Endothelial cell (in vitro differentiated cells): ENCODE measurements around the gene MRPS34. TPM values are rescaled to one million over a fixed set of nuclear protein-coding genes. Genes with fewer than 3 reads are reported as not detected.

Experiments
- DNase-seq: peaks from one replicate; pipeline ENCODE4 v3.0.0; 2021; ENCODE audit warnings: low spot score
- H3K27ac Mint-ChIP-seq: one replicate; pipeline ENCODE4 v1.8.0; 2021; ENCODE audit warnings: mixed read lengths, inconsistent platforms; ENCODE audit not compliant: unreplicated experiment
- H3K27me3 Mint-ChIP-seq: one replicate; pipeline ENCODE4 v1.8.0; 2021; ENCODE audit warnings: mild to moderate bottlenecking, moderate library complexity, mixed read lengths, inconsistent platforms; ENCODE audit not compliant: unreplicated experiment
- H3K36me3 Mint-ChIP-seq: one replicate; pipeline ENCODE4 v1.8.0; 2021; ENCODE audit warnings: mild to moderate bottlenecking, low read depth, mixed read lengths, inconsistent platforms; ENCODE audit not compliant: unreplicated experiment
- H3K4me1 Mint-ChIP-seq: one replicate; pipeline ENCODE4 v1.8.0; 2021; ENCODE audit warnings: mild to moderate bottlenecking, mixed read lengths, inconsistent platforms; ENCODE audit not compliant: unreplicated experiment
- H3K4me3 Mint-ChIP-seq: one replicate; pipeline ENCODE4 v1.8.0; 2021; ENCODE audit warnings: mild to moderate bottlenecking, mixed read lengths, inconsistent platforms; ENCODE audit not compliant: unreplicated experiment
- H3K9me3 Mint-ChIP-seq: one replicate; pipeline ENCODE4 v1.8.0; 2021; ENCODE audit warnings: mixed read lengths, inconsistent platforms; ENCODE audit not compliant: unreplicated experiment
- CTCF ChIP-seq: fragments of 200-600 bp; sonication (generic); IDR thresholded peaks from one replicate; pipeline ENCODE4 v1.5.0; 2021; ENCODE audit warnings: antibody characterized with exemption; ENCODE audit not compliant: unreplicated experiment
- total RNA-seq: library from RNA; stranded (reverse); fragmentation: NEBNext Ultra II Directional; extraction: Animal tissue kit (Norgen Biotek cat#: 25700); gene quantifications from one replicate; pipeline ENCODE4 v1.2.1, GENCODE V29; 2021; ENCODE audit not compliant: unreplicated experiment

The MRPS34 gene
- total RNA-seq, 1 donor from 2014 or later, result 62.7 TPM

DNA sequence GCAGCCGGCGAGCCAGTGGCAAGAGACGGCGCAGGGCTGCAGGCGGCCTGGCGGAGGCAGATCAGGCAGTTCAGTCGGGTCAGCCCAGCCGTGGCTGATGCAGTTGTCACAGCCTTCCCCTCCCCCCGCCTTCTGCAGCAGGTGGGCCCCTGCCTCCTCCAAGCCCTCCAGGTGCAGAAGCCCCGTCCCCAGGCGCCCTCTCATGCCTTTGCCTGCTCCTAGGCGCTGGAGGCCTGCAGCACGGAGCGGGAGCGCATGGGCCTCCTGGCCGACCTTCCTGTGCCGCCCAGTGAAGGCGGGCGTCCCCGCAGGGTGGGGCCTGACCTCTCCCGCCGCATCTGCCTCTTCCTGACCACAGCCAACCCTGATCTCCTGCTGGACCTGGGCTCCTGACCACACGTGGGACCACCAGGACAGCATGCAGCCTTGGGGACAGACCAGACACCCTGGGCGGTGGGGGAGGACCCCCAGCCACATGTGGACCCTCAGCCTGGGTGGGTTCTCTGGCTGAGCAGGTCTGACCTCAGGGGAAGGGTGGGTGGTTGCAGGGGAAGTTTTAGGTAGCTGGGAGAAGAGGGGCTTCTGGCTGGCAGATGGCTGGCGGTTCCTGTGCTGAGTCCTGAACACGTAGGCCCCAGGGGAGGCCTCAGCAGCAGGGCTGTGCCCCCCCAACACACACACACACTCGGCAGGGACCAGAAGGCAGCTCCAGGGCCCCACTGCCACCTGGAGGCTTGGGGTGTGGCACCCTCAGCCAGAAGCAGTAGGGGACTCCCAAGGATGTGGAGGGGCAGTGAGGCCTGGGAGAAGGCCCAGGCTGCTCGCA is 3.1 kb upstream of the MRPS34 start:
- Mint-ChIP-seq H3K4me3 (no peak overlapping the region), H3K9me3 (no peaks in the 10 kb centered on the region), H3K36me3 (no peaks in the 10 kb centered on the region), H3K27ac (no peak overlapping the region), H3K4me1 (peaks cover 10% of the 10 kb centered on the region), H3K27me3 (peaks cover 7% of the 10 kb centered on the region)
- TF ChIP-seq CTCF, result no peak
- DNase-seq, result no peak

- Mint-ChIP-seq H3K4me1 (peaks cover 10% of the 10 kb centered on the region), H3K27ac (no peak overlapping the region), H3K36me3 (no peaks in the 10 kb centered on the region), H3K27me3 (peaks cover 10% of the 10 kb centered on the region), H3K4me3 (peak overlapping the region; percentile 51), H3K9me3 (no peaks in the 10 kb centered on the region)
- TF ChIP-seq CTCF, result no peak
- DNase-seq, result no peak
These were observed 2.3 kb upstream of the MRPS34 start for GRCh38 chr16:1775006-1775845.

- TF ChIP-seq CTCF, result no peak
- H3K4me3 Mint-ChIP-seq, result no peak overlapping the region
- peaks cover 10% of the 10 kb centered on the region for H3K4me1 Mint-ChIP-seq
- no peak for DNase-seq
- H3K27ac Mint-ChIP-seq, result no peak overlapping the region
- no peaks in the 10 kb centered on the region for H3K36me3 Mint-ChIP-seq
- H3K27me3 Mint-ChIP-seq, result peaks cover 11% of the 10 kb centered on the region
- H3K9me3 Mint-ChIP-seq, result no peaks in the 10 kb centered on the region
These were observed 1.5 kb upstream of the MRPS34 start for GRCh38 chr16:1774448-1774780.

- Mint-ChIP-seq H3K27ac (no peak overlapping the region), H3K27me3 (peaks cover 13% of the 10 kb centered on the region), H3K36me3 (no peaks in the 10 kb centered on the region), H3K4me1 (peaks cover 10% of the 10 kb centered on the region), H3K9me3 (no peaks in the 10 kb centered on the region), H3K4me3 (peak overlapping the region; percentile 86)
- no peak for DNase-seq
- TF ChIP-seq CTCF, result no peak
These were observed 941 bp upstream of the MRPS34 start for GRCh38 chr16:1773703-1774447.
